ENCODE results near the gene VTI1A. TPM values are rescaled to one million over a fixed set of nuclear protein-coding genes. Genes with fewer than 3 reads are reported as not detected.

VTI1A gene
- total RNA-seq, 1 donor from 2014 or later: 18.7 TPM

- intact Hi-C loops (cut with DNase I): no loop called here
- no peak for ATAC-seq (ENCODE audit: poor library complexity)
- no peak for DNase-seq
These were observed 307.0 kb downstream of the VTI1A start for GRCh38 chr10:112753961-112754411.

- no peak for DNase-seq
- intact Hi-C loops (cut with DNase I): no loop called here
These were observed 308.6 kb downstream of the VTI1A start for GRCh38 chr10:112755446-112756234.

GRCh38 chr10:112756235-112756527, 309.2 kb downstream of the VTI1A start:
- intact Hi-C loops (cut with DNase I): no loop called here
- DNase-seq (no peak), ATAC-seq (ENCODE audit: poor library complexity) (no peak)

More at GRCh38 chr10:112755446-112756234, 308.6 kb downstream of the VTI1A start:
- no peak for ATAC-seq (ENCODE audit: poor library complexity)

- intact Hi-C loops (cut with DNase I): no loop called here
- ATAC-seq (ENCODE audit: poor library complexity) (no peak), DNase-seq (no peak)
These were observed 311.9 kb downstream of the VTI1A start for GRCh38 chr10:112758961-112759360.

- intact Hi-C loops (cut with DNase I): no loop called here
- ATAC-seq (ENCODE audit: poor library complexity): no peak
- no peak for DNase-seq
These were observed 312.5 kb downstream of the VTI1A start for GRCh38 chr10:112759496-112759895.

GRCh38 chr10:112761256-112761655, 314.2 kb downstream of the VTI1A start:
- ATAC-seq (ENCODE audit: poor library complexity): no peak
- intact Hi-C loops (cut with DNase I): no loop called here

GRCh38 chr10:112763916-112764520, 317.0 kb downstream of the VTI1A start:
- DNase-seq (no peak), ATAC-seq (ENCODE audit: poor library complexity) (no peak)
- intact Hi-C loops (cut with DNase I): no loop called here

More at GRCh38 chr10:112761256-112761655, 314.2 kb downstream of the VTI1A start:
- DNase-seq: no peak

GRCh38 chr10:112765717-112766235, 318.8 kb downstream of the VTI1A start:
- intact Hi-C loops (cut with DNase I): no loop called here

GRCh38 chr10:112766636-112767035, 319.6 kb downstream of the VTI1A start:
- DNase-seq: no peak
- intact Hi-C loops (cut with DNase I): no loop called here
- ATAC-seq (ENCODE audit: poor library complexity): no peak

More at GRCh38 chr10:112765717-112766235, 318.8 kb downstream of the VTI1A start:
- ATAC-seq (ENCODE audit: poor library complexity) (no peak), DNase-seq (no peak)

- ATAC-seq (ENCODE audit: poor library complexity): no peak
- DNase-seq: no peak
- intact Hi-C loops (cut with DNase I): no loop called here
These were observed 320.1 kb downstream of the VTI1A start for GRCh38 chr10:112767156-112767555.

- ATAC-seq (ENCODE audit: poor library complexity) (no peak), DNase-seq (no peak)
- intact Hi-C loops (cut with DNase I): no loop called here
These were observed 321.1 kb downstream of the VTI1A start for GRCh38 chr10:112768121-112768520.

- intact Hi-C loops (cut with DNase I): no loop called here
- ATAC-seq (ENCODE audit: poor library complexity): no peak
- no peak for DNase-seq
These were observed 322.1 kb downstream of the VTI1A start for GRCh38 chr10:112769081-112769480.

- ATAC-seq (ENCODE audit: poor library complexity) (no peak), DNase-seq (no peak)
- intact Hi-C loops (cut with DNase I): no loop called here
These were observed 322.8 kb downstream of the VTI1A start for GRCh38 chr10:112769611-112770370.

- no peak for DNase-seq
- intact Hi-C loops (cut with DNase I): no loop called here
- no peak for ATAC-seq (ENCODE audit: poor library complexity)
These were observed 324.7 kb downstream of the VTI1A start for GRCh38 chr10:112771733-112772132.

GRCh38 chr10:112773783-112774182, 326.8 kb downstream of the VTI1A start:
- intact Hi-C loops (cut with DNase I): no loop called here
- DNase-seq: no peak
- ATAC-seq (ENCODE audit: poor library complexity): no peak

GRCh38 chr10:112774210-112774609, 327.2 kb downstream of the VTI1A start:
- intact Hi-C loops (cut with DNase I): no loop called here
- no peak for ATAC-seq (ENCODE audit: poor library complexity)
- DNase-seq: no peak

- intact Hi-C loops (cut with DNase I): no loop called here
- DNase-seq: no peak
- ATAC-seq (ENCODE audit: poor library complexity): no peak
These were observed 327.8 kb downstream of the VTI1A start for GRCh38 chr10:112774798-112775197.

- DNase-seq (no peak), ATAC-seq (ENCODE audit: poor library complexity) (no peak)
- intact Hi-C loops (cut with DNase I): no loop called here
These were observed 328.4 kb downstream of the VTI1A start for GRCh38 chr10:112775381-112775780.

- no peak for ATAC-seq (ENCODE audit: poor library complexity)
- DNase-seq: no peak
- intact Hi-C loops (cut with DNase I): no loop called here
These were observed 329.1 kb downstream of the VTI1A start for GRCh38 chr10:112775892-112776674.
